Measurements from ENCODE around the gene HPSE2. TPM values are rescaled to one million over a fixed set of nuclear protein-coding genes. Genes with fewer than 3 reads are reported as not detected.

Gene HPSE2
- total RNA-seq, 2 experiments from 2014 or later = 0.14 to 0.28 TPM

GRCh38 chr10:98449287-98449686 lies 786.4 kb downstream of the HPSE2 start:
- no peak overlapping the region for H3K4me3 Mint-ChIP-seq

GRCh38 chr10:98446661-98447221 lies 788.9 kb downstream of the HPSE2 start, which contains the start of gene HPS1:
Gene HPS1 (minus strand): TSS chr10:98446935. CDS start chr10:98443240, 3,695 bp downstream.
- POLR2A ChIA-PET = interaction anchor here (0.8 to 1.7 kb wide), 3 partner anchors 25 to 32 kb away, joined by 3 to 6 read pairs (median 4); partner anchors contain the start of gene PYROXD2
- H3K36me3 Mint-ChIP-seq = peaks cover 14% of the 10 kb centered on the region
- no peaks in the 10 kb centered on the region for H3K9me3 Mint-ChIP-seq
- peak within 1 kb of the TSS; percentile 89 for H3K27ac Mint-ChIP-seq
- DNase-seq (peak; percentile 91), ATAC-seq (ENCODE audit: low read depth) (peak; percentile 94)
- H3K27me3 Mint-ChIP-seq = peaks cover 7% of the 10 kb centered on the region
- H3K4me3 Mint-ChIP-seq = peak within 1 kb of the TSS; percentile 90
- H3K4me1 Mint-ChIP-seq = peaks cover 20% of the 10 kb centered on the region

More at GRCh38 chr10:98449287-98449686, 786.4 kb downstream of the HPSE2 start:
- DNase-seq (no peak), ATAC-seq (ENCODE audit: low read depth) (no peak)
- H3K36me3 Mint-ChIP-seq = peaks cover 3% of the 10 kb centered on the region
- no peak overlapping the region for H3K27ac Mint-ChIP-seq
- peaks cover 13% of the 10 kb centered on the region for H3K27me3 Mint-ChIP-seq
- POLR2A ChIA-PET = no interaction called here
- peaks cover 14% of the 10 kb centered on the region for H3K4me1 Mint-ChIP-seq
- H3K9me3 Mint-ChIP-seq = no peaks in the 10 kb centered on the region

GRCh38 chr10:98446151-98446660 lies 789.4 kb downstream of the HPSE2 start:
- Mint-ChIP-seq H3K27me3 (peaks cover 5% of the 10 kb centered on the region), H3K4me3 (peak overlapping the region; percentile 90), H3K27ac (peak overlapping the region; percentile 89), H3K4me1 (peaks cover 24% of the 10 kb centered on the region), H3K9me3 (no peaks in the 10 kb centered on the region), H3K36me3 (peaks cover 14% of the 10 kb centered on the region)
- POLR2A ChIA-PET = interaction anchor here (1.2 to 1.7 kb wide), 2 partner anchors 26 to 31 kb away, joined by 4 to 6 read pairs; partner anchors contain the start of gene PYROXD2
- peak; percentile 65 for ATAC-seq (ENCODE audit: low read depth)
- peak; percentile 70 for DNase-seq

GRCh38 chr10:98445200-98445812 lies 790.3 kb downstream of the HPSE2 start:
- no peak for ATAC-seq (ENCODE audit: low read depth)
- H3K27me3 Mint-ChIP-seq = peaks cover 3% of the 10 kb centered on the region
- peak overlapping the region; percentile 90 for H3K4me3 Mint-ChIP-seq
- POLR2A ChIA-PET = interaction anchor here (1.2 to 1.7 kb wide), 2 partner anchors 27 to 30 kb away, joined by 4 to 6 read pairs; partner anchors contain the start of gene PYROXD2
- peaks cover 26% of the 10 kb centered on the region for H3K4me1 Mint-ChIP-seq
- DNase-seq = no peak
- H3K27ac Mint-ChIP-seq = peak overlapping the region; percentile 10
- H3K9me3 Mint-ChIP-seq = no peaks in the 10 kb centered on the region
- peaks cover 20% of the 10 kb centered on the region for H3K36me3 Mint-ChIP-seq

- no peaks in the 10 kb centered on the region for H3K9me3 Mint-ChIP-seq
- H3K27me3 Mint-ChIP-seq = no peaks in the 10 kb centered on the region
- no peak for DNase-seq
- no peak overlapping the region for H3K27ac Mint-ChIP-seq
- H3K36me3 Mint-ChIP-seq = peaks cover 26% of the 10 kb centered on the region
- ATAC-seq (ENCODE audit: low read depth) = no peak
- peak overlapping the region; percentile 90 for H3K4me3 Mint-ChIP-seq
- POLR2A ChIA-PET = no interaction called here
- H3K4me1 Mint-ChIP-seq = peaks cover 26% of the 10 kb centered on the region
Observed at GRCh38 chr10:98444314-98445006, 791.2 kb downstream of the HPSE2 start.

- H3K27ac Mint-ChIP-seq = no peak overlapping the region
Observed at GRCh38 chr10:98438715-98439114, 796.9 kb downstream of the HPSE2 start.

GRCh38 chr10:98436704-98437103 lies 798.9 kb downstream of the HPSE2 start:
- peaks cover 2% of the 10 kb centered on the region for H3K9me3 Mint-ChIP-seq
- POLR2A ChIA-PET = no interaction called here
- H3K27me3 Mint-ChIP-seq = no peaks in the 10 kb centered on the region
- no peak for DNase-seq
- H3K4me3 Mint-ChIP-seq = no peak overlapping the region
- no peak for ATAC-seq (ENCODE audit: low read depth)
- H3K27ac Mint-ChIP-seq = no peak overlapping the region
- peaks cover 5% of the 10 kb centered on the region for H3K4me1 Mint-ChIP-seq
- peaks cover 71% of the 10 kb centered on the region for H3K36me3 Mint-ChIP-seq

More at GRCh38 chr10:98438715-98439114, 796.9 kb downstream of the HPSE2 start:
- Mint-ChIP-seq H3K27me3 (no peaks in the 10 kb centered on the region), H3K4me1 (peaks cover 12% of the 10 kb centered on the region), H3K36me3 (peaks cover 65% of the 10 kb centered on the region), H3K9me3 (no peaks in the 10 kb centered on the region), H3K4me3 (no peak overlapping the region)
- no peak for DNase-seq
- ATAC-seq (ENCODE audit: low read depth) = no peak
- POLR2A ChIA-PET = no interaction called here

GRCh38 chr10:98435178-98435577 lies 800.5 kb downstream of the HPSE2 start:
- no peaks in the 10 kb centered on the region for H3K27me3 Mint-ChIP-seq
- H3K27ac Mint-ChIP-seq = no peak overlapping the region
- ATAC-seq (ENCODE audit: low read depth) (no peak), DNase-seq (no peak)
- peaks cover 76% of the 10 kb centered on the region for H3K36me3 Mint-ChIP-seq
- peaks cover 2% of the 10 kb centered on the region for H3K9me3 Mint-ChIP-seq
- POLR2A ChIA-PET = interaction anchor here (1.2 kb wide), 1 partner anchor 20 kb away, joined by 3 read pairs; no protein-coding TSS in a partner anchor
- H3K4me1 Mint-ChIP-seq = no peaks in the 10 kb centered on the region
- H3K4me3 Mint-ChIP-seq = no peak overlapping the region

GRCh38 chr10:98433881-98434732 lies 801.5 kb downstream of the HPSE2 start:
- H3K4me1 Mint-ChIP-seq = no peaks in the 10 kb centered on the region
- no peaks in the 10 kb centered on the region for H3K27me3 Mint-ChIP-seq
- DNase-seq (no peak), ATAC-seq (ENCODE audit: low read depth) (no peak)
- H3K36me3 Mint-ChIP-seq = peaks cover 66% of the 10 kb centered on the region
- peaks cover 2% of the 10 kb centered on the region for H3K9me3 Mint-ChIP-seq
- H3K4me3 Mint-ChIP-seq = no peak overlapping the region
- POLR2A ChIA-PET = interaction anchor here (0.5 to 1.2 kb wide), 2 partner anchors 19 to 23 kb away, joined by 3 read pairs; no protein-coding TSS in a partner anchor
- no peak overlapping the region for H3K27ac Mint-ChIP-seq

- Mint-ChIP-seq H3K4me1 (no peaks in the 10 kb centered on the region), H3K9me3 (peaks cover 2% of the 10 kb centered on the region), H3K27ac (no peak overlapping the region), H3K4me3 (no peak overlapping the region), H3K27me3 (no peaks in the 10 kb centered on the region), H3K36me3 (peaks cover 61% of the 10 kb centered on the region)
- ATAC-seq (ENCODE audit: low read depth) (no peak), DNase-seq (no peak)
- POLR2A ChIA-PET = no interaction called here
Observed at GRCh38 chr10:98433371-98433770, 802.3 kb downstream of the HPSE2 start.

- H3K27me3 Mint-ChIP-seq = no peaks in the 10 kb centered on the region
- H3K9me3 Mint-ChIP-seq = peaks cover 2% of the 10 kb centered on the region
- H3K4me1 Mint-ChIP-seq = no peaks in the 10 kb centered on the region
- ATAC-seq (ENCODE audit: low read depth) (no peak), DNase-seq (no peak)
- no peak overlapping the region for H3K27ac Mint-ChIP-seq
- H3K4me3 Mint-ChIP-seq = no peak overlapping the region
- POLR2A ChIA-PET = no interaction called here
- H3K36me3 Mint-ChIP-seq = peaks cover 57% of the 10 kb centered on the region
Observed at GRCh38 chr10:98432330-98432729, 803.3 kb downstream of the HPSE2 start.

- H3K9me3 Mint-ChIP-seq = peaks cover 2% of the 10 kb centered on the region
- no peak for DNase-seq
- no peaks in the 10 kb centered on the region for H3K4me1 Mint-ChIP-seq
- peaks cover 50% of the 10 kb centered on the region for H3K36me3 Mint-ChIP-seq
- POLR2A ChIA-PET = no interaction called here
- no peak for ATAC-seq (ENCODE audit: low read depth)
- no peak overlapping the region for H3K4me3 Mint-ChIP-seq
- no peaks in the 10 kb centered on the region for H3K27me3 Mint-ChIP-seq
- H3K27ac Mint-ChIP-seq = no peak overlapping the region
Observed at GRCh38 chr10:98431016-98431415, 804.6 kb downstream of the HPSE2 start.

- H3K36me3 Mint-ChIP-seq = peaks cover 44% of the 10 kb centered on the region
- H3K4me3 Mint-ChIP-seq = no peak overlapping the region
- H3K9me3 Mint-ChIP-seq = peaks cover 2% of the 10 kb centered on the region
- POLR2A ChIA-PET = no interaction called here
- H3K27me3 Mint-ChIP-seq = no peaks in the 10 kb centered on the region
- ATAC-seq (ENCODE audit: low read depth) (no peak), DNase-seq (no peak)
- no peak overlapping the region for H3K27ac Mint-ChIP-seq
- H3K4me1 Mint-ChIP-seq = no peaks in the 10 kb centered on the region
Observed at GRCh38 chr10:98430427-98430826, 805.2 kb downstream of the HPSE2 start.

Data from activated naive CD8-positive, alpha-beta T cell treated with anti-CD3 and anti-CD28 coated beads, Interleukin-2, amount 10 ng/mL, durations not matched to agents 7 days and 5 days (primary cell).